HAP-1 (cell line): ENCODE measurements around the gene POFUT2.

Experiments
- DNase-seq, 2 experiments: peaks; one replicate each; pipeline ENCODE4 v3.0.0-alpha.2; 2016 to 2020; ENCODE audit warnings: low spot score in 2 of 2
- H3K27me3 ChIP-seq: fragments of 250-450 bp; sonication (Bioruptor Pico); 2 replicates; pipeline ENCODE4 v1.5.1; 2020; ENCODE audit warnings: low read depth, mild to moderate bottlenecking, moderate library complexity
- H3K36me3 ChIP-seq: fragments of 250-450 bp; sonication (Bioruptor Pico); replicated peaks from 2 replicates; pipeline ENCODE4 v1.5.1; 2020; ENCODE audit warnings: mild to moderate bottlenecking
- H3K4me1 ChIP-seq: fragments of 250-450 bp; sonication (Bioruptor Pico); 2 replicates; pipeline ENCODE4 v1.5.1; 2020; ENCODE audit warnings: mild to moderate bottlenecking
- H3K4me3 ChIP-seq: fragments of 250-450 bp; sonication (Bioruptor Pico); 2 replicates; pipeline ENCODE4 v1.5.1; 2020; ENCODE audit warnings: mild to moderate bottlenecking, moderate library complexity
- H3K9me3 ChIP-seq: fragments of 250-450 bp; sonication (Bioruptor Pico); 2 replicates; pipeline ENCODE4 v1.5.1; 2020; ENCODE audit warnings: mild to moderate bottlenecking, moderate library complexity
- in situ Hi-C: fragments of 300-500 bp; cut with MboI; formaldehyde crosslinking; loops from 3 replicates; pipeline ENCODE4 v1.14.3; 2020; ENCODE audit warnings: low sequenced_read_pairs, inconsistent platforms, mixed read lengths

POFUT2 gene

GRCh38 chr21:45283611-45284455, 3.9 kb downstream of the POFUT2 start:
- in situ Hi-C loops: loop anchor here (25.0 kb wide), 1 partner anchor 528 kb away; no protein-coding TSS in a partner anchor
- no peak overlapping the region for H3K4me3 ChIP-seq
- H3K27me3 ChIP-seq: no peaks in the 10 kb centered on the region
- H3K9me3 ChIP-seq: no peaks in the 10 kb centered on the region
- H3K4me1 ChIP-seq: peaks cover 4% of the 10 kb centered on the region
- DNase-seq: no peak
- H3K36me3 ChIP-seq: peaks cover 21% of the 10 kb centered on the region

DNA sequence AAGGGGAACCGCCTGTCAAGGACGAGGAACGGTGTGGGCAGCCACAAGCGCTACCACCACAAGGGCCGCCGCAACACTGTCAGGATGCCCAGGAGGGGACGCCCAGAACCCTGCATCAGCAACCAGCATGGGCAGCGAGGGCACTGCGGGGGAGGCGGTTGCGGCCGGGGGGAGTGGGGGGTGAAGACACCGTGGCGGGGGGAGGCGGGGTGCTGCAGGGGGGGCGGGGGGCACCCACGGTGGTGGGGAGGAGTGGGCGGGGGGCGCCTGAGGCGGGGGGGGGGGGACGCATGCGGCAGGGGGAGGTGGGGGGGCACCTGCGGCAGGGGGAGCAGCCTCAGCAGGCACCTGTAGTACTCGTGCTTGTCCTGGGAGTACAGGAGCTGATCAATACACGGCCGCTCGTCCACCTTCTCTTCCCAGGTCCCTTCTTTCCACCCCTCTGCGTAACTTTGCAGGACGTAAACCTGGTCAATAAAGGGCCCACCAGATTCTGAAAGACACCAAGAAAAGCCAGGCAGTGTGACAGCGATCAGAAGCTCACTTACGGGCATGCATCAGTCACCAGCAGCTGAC, 4.6 kb downstream of the POFUT2 start:
- Histone ChIP-seq H3K27me3 (no peaks in the 10 kb centered on the region), H3K36me3 (peaks cover 21% of the 10 kb centered on the region), H3K4me1 (no peaks in the 10 kb centered on the region), H3K4me3 (no peak overlapping the region), H3K9me3 (no peaks in the 10 kb centered on the region)
- DNase-seq: no peak
- in situ Hi-C loops: loop anchor here (25.0 kb wide), 1 partner anchor 529 kb away; no protein-coding TSS in a partner anchor

DNA sequence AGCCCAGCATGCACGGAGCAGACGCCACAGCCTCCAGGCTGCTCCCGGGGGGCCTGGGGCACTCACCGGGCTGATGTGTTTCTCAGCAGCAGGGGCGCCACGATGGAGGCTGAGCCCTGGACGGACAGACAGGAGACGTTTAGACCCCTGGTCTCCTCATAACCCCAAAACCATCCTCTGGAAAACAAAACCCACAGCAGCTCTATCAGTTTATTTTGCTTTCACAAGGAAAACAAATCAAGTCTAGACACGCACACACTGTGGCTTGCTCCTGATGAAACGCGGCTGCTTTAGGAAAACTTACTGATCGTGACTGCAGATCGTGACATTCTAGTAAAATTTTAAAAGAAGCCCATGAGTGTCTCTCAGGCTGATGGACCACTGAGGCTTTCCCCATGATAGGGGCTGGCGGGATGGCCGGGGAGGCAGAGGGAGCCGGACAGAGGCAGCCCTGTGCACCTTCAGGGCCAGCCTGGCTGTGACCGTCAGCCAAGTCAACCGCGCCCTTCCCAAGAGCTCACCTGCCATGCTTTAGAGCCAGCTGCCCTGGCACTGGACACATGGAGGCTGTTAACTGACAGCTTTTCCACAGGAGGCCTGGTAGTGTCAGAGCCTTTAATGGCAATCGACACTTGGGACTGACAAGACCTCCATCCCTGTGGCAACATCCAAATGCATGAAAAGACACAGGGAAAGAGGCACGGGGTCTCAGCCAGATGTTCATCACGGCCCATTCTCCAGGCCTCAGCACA, 5.2 kb downstream of the POFUT2 start:
- Histone ChIP-seq H3K4me1 (no peaks in the 10 kb centered on the region), H3K36me3 (peaks cover 21% of the 10 kb centered on the region), H3K4me3 (no peak overlapping the region), H3K9me3 (no peaks in the 10 kb centered on the region), H3K27me3 (no peaks in the 10 kb centered on the region)
- in situ Hi-C loops: loop anchor here (25.0 kb wide), 1 partner anchor 530 kb away; no protein-coding TSS in a partner anchor
- no peak for DNase-seq

- peaks cover 24% of the 10 kb centered on the region for H3K36me3 ChIP-seq
- H3K27me3 ChIP-seq: no peaks in the 10 kb centered on the region
- in situ Hi-C loops: loop anchor here (25.0 kb wide), 1 partner anchor 531 kb away; no protein-coding TSS in a partner anchor
Measured at GRCh38 chr21:45281411-45282282, 6.0 kb downstream of the POFUT2 start.

GRCh38 chr21:45280969-45281368, 6.7 kb downstream of the POFUT2 start:
- Histone ChIP-seq H3K9me3 (no peaks in the 10 kb centered on the region), H3K4me3 (no peak overlapping the region), H3K36me3 (peaks cover 26% of the 10 kb centered on the region), H3K4me1 (no peaks in the 10 kb centered on the region), H3K27me3 (no peaks in the 10 kb centered on the region)
- in situ Hi-C loops: loop anchor here (25.0 kb wide), 1 partner anchor 531 kb away; no protein-coding TSS in a partner anchor
- DNase-seq: no peak

More at GRCh38 chr21:45281411-45282282, 6.0 kb downstream of the POFUT2 start:
- Histone ChIP-seq H3K4me3 (no peak overlapping the region), H3K9me3 (no peaks in the 10 kb centered on the region), H3K4me1 (no peaks in the 10 kb centered on the region)
- no peak for DNase-seq

- H3K4me3 ChIP-seq: no peak overlapping the region
- in situ Hi-C loops: loop anchor here (25.0 kb wide), 1 partner anchor 532 kb away; no protein-coding TSS in a partner anchor
Measured at GRCh38 chr21:45280178-45280821, 7.4 kb downstream of the POFUT2 start.

DNA sequence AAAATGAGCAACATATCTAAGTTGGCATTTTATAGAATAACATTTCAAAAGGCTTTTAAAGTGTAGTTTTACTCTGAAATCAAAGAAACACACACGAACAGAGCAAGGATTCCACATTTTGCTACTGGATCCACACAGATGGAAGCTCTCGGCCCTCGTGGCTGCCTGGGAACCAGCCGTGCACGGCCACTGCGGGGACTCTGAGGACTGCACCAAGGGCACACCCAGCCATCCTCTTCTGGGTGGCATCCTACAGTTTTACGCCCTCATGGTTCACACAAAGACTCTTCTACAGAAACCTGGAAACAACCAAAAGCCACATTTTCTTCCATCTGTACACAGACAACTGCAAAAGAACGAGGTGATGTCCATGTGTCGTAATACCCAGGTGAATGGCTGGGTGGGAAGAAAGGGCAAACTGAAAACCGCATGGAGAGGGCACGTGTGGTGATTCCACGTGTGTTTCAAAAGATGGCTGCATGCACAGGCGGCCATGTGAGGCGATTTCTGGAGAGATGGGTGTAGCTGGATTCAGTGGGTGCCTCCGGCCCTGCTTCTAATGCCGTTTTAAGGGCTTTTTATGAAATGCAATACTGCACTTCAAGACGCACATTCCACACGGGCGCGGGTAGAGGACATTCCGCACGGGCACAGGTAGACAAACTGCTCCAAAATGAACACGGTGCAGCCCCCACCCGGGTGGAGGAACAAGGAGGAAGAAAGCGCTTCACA, 8.1 kb downstream of the POFUT2 start:
- no peak for DNase-seq
- in situ Hi-C loops: loop anchor here (25.0 kb wide), 1 partner anchor 533 kb away; no protein-coding TSS in a partner anchor
- no peaks in the 10 kb centered on the region for H3K4me1 ChIP-seq

More at GRCh38 chr21:45280178-45280821, 7.4 kb downstream of the POFUT2 start:
- H3K4me1 ChIP-seq: no peaks in the 10 kb centered on the region
- H3K9me3 ChIP-seq: no peaks in the 10 kb centered on the region
- DNase-seq: no peak
- peaks cover 32% of the 10 kb centered on the region for H3K36me3 ChIP-seq
- no peaks in the 10 kb centered on the region for H3K27me3 ChIP-seq

DNA sequence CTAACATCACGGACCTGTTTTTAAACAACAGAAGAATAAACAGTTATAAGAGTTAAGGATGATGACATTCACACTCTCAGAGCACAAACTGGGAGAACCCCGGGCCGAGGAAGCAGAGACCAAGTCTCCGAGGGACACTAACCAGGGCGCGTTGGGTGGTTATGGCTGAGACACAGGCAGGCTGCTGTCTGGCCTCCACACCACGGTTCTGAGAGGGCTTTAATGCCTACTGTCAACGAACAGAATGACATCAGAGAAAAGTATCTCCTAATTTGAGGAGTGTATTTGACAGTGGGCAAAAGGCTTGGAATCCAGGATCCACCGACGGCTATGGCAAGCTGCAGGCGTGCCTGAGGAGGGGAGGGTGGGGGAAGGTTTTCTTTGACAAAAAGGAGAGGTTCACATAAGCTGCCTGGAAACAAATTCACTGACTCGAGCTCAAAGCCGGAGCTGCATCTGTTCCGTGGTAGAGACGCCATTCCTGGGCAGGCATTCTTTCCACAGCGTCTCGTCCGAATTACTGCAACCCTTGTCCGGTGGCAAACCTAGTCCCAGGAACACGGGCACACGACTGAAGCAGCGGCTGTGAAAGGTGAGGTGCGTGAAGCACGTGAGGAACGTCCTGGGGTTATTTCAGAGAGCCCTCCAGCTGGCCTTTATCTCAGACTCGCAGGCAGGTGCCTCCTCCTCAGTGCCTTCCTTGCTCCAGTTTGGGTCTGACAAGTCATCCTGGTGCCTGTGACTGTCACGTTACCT, 9.4 kb downstream of the POFUT2 start:
- H3K4me3 ChIP-seq: no peak overlapping the region
- in situ Hi-C loops: loop anchor here (25.0 kb wide), 1 partner anchor 534 kb away; no protein-coding TSS in a partner anchor
- DNase-seq: no peak
- H3K36me3 ChIP-seq: peaks cover 34% of the 10 kb centered on the region
- H3K9me3 ChIP-seq: no peaks in the 10 kb centered on the region
- no peaks in the 10 kb centered on the region for H3K27me3 ChIP-seq
- H3K4me1 ChIP-seq: no peaks in the 10 kb centered on the region

More for the DNA sequence above, 8.1 kb downstream of the POFUT2 start:
- Histone ChIP-seq H3K4me3 (no peak overlapping the region), H3K9me3 (no peaks in the 10 kb centered on the region), H3K27me3 (no peaks in the 10 kb centered on the region), H3K36me3 (peaks cover 33% of the 10 kb centered on the region)

DNA sequence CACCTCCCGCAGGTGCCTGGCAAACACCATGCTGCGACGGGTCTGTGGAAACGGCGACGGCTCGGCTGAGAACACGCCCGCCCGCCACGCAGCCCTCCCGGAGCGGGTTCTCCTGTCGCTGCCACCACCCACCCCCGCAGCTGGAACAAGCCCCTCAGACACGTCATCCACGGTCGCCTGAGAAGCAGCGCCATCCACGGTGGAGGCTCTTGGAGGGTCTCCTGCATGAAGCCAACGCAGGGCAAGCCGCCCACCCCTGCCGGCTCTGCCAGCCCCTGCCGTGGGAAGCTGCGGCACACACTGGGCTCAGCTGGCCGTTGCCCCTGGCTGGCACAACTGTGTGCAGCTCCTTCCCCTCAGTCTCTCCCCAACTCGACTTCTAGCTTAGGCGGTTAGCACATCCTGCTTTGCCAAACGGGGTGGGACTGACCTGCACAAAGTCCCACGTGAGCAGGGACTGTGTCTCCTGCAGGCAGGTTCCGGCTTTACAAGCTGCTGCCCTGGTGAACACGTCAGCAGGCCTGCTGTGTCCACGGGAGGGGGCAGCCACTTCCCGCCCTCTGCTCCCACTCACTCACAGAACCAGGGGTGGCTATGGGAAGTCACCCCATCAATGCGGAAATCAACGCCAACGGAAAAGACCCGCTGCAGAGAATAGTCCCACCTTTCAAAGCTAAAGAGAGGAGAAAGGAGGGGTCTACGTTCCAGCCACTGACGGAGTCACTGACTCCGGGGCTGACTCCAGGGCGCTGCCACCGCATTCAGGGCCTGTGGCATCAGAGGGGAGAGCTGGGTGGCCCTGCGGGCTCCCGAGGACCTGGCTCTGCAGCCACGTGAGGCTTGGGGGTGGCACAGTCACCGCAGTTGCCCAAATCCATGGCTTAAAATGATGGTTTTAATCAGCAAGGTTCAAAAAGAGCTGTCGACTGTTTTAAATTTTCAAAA, 10.3 kb downstream of the POFUT2 start:
- in situ Hi-C loops: loop anchor here (25.0 kb wide), 1 partner anchor 535 kb away; no protein-coding TSS in a partner anchor
- no peak for DNase-seq
- Histone ChIP-seq H3K27me3 (no peaks in the 10 kb centered on the region), H3K4me3 (no peak overlapping the region), H3K9me3 (no peaks in the 10 kb centered on the region), H3K4me1 (no peaks in the 10 kb centered on the region), H3K36me3 (peaks cover 32% of the 10 kb centered on the region)

DNA sequence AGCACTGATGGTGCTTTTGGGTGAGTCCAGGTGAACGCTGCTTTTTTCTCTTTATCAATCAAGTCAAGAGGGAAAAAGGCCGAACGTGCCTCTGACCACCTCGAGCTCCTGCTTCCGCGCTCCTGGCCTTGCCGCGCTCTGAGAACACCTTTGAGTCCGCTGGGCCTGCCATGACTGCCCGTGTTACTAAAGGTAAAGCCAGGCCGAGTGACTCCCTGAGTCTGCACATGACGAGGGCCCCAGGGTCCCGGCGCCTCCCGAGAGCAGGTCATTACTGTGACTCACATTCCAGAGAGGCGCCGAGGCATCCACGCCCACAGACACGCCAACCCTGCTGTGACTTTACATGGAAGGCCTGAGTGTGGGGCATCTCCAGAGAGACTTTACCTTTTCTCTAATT, 11.1 kb downstream of the POFUT2 start:
- Histone ChIP-seq H3K36me3 (peaks cover 31% of the 10 kb centered on the region), H3K4me1 (no peaks in the 10 kb centered on the region), H3K4me3 (no peak overlapping the region), H3K9me3 (peaks cover under 1% of the 10 kb centered on the region), H3K27me3 (no peaks in the 10 kb centered on the region)
- DNase-seq: no peak
- in situ Hi-C loops: loop anchor here (25.0 kb wide), 1 partner anchor 536 kb away; no protein-coding TSS in a partner anchor
